CD14-positive monocyte (primary cell): ENCODE results near the gene TRAF3. TPM values are rescaled to one million over a fixed set of nuclear protein-coding genes. Genes with fewer than 3 reads are reported as not detected.

Source experiments
- DNase-seq, 3 donors: peaks; one replicate each; pipeline ENCODE4 v3.0.0-alpha.2; 2011 to 2022
- H2AFZ ChIP-seq: 2 replicates; pipeline ENCODE4 v1.6.0; 2012; ENCODE audit warnings: mild to moderate bottlenecking, low read depth, low read length, inconsistent platforms; ENCODE audit not compliant: insufficient read depth, poor library complexity, severe bottlenecking
- H3K27ac ChIP-seq, 2 donors: 1 replicate in 1 of 2; 2 replicates in 1 of 2; pipeline ENCODE4 v1.5.1; 2012 to 2013; ENCODE audit warnings: low read length in 2 of 2, control low read depth in 1 of 2, inconsistent platforms in 1 of 2, low read depth in 1 of 2, mild to moderate bottlenecking in 1 of 2
- H3K27me3 ChIP-seq, 2 donors: one replicate each; pipeline versions ENCODE4 v1.6.0 to v1.6.1; 2011 to 2013; ENCODE audit warnings: low read length in 2 of 2; ENCODE audit not compliant: control insufficient read depth in 2 of 2, insufficient read depth in 2 of 2
- H3K36me3 ChIP-seq, 2 donors: replicated peaks in 1 of 2; 1 replicate in 1 of 2; 2 replicates in 1 of 2; pipeline versions ENCODE4 v1.5.1 to v1.6.1; 2012 to 2013; ENCODE audit warnings: low read length in 2 of 2, control low read depth in 1 of 2, inconsistent platforms in 1 of 2, mild to moderate bottlenecking in 1 of 2; ENCODE audit not compliant: insufficient read depth in 2 of 2, control insufficient read depth in 1 of 2
- H3K4me1 ChIP-seq, 2 donors: 1 replicate in 1 of 2; 2 replicates in 1 of 2; pipeline versions ENCODE4 v1.5.1 to v1.6.1; 2012 to 2013; ENCODE audit warnings: low read length in 2 of 2, control low read depth in 1 of 2, inconsistent platforms in 1 of 2, mild to moderate bottlenecking in 1 of 2, moderate library complexity in 1 of 2; ENCODE audit not compliant: insufficient read depth in 2 of 2, control insufficient read depth in 1 of 2
- H3K4me2 ChIP-seq: replicated peaks from 2 replicates; pipeline ENCODE3; 2012; ENCODE audit warnings: low read length, moderate library complexity, mild to moderate bottlenecking; ENCODE audit not compliant: poor library complexity, severe bottlenecking; ENCODE audit errors: extremely low read depth
- H3K4me3 ChIP-seq, 3 experiments: fragments of 200-600 bp in 1 of 3; sonication (generic) in 1 of 3; replicated peaks in 1 of 3; 1 replicate in 2 of 3; 2 replicates in 1 of 3; pipeline ENCODE4 v1.5.1; 2011 to 2013; ENCODE audit warnings: low read length in 3 of 3, mild to moderate bottlenecking in 3 of 3, control low read depth in 2 of 3, low read depth in 2 of 3, inconsistent platforms in 1 of 3, moderate library complexity in 1 of 3
- H3K79me2 ChIP-seq: 2 replicates; pipeline ENCODE4 v1.6.0; 2012; ENCODE audit warnings: mild to moderate bottlenecking, control low read depth, inconsistent platforms, low read length, moderate library complexity; ENCODE audit not compliant: insufficient read depth
- H3K9ac ChIP-seq: 2 replicates; pipeline ENCODE4 v1.6.0; 2017; ENCODE audit warnings: low read length, mild to moderate bottlenecking; ENCODE audit not compliant: insufficient read depth, poor library complexity, severe bottlenecking
- H3K9me3 ChIP-seq, 2 donors: replicated peaks in 1 of 2; 1 replicate in 1 of 2; 2 replicates in 1 of 2; pipeline versions ENCODE4 v1.5.1 to v1.6.1; 2012 to 2013; ENCODE audit warnings: low read length in 2 of 2, control low read depth in 1 of 2; ENCODE audit not compliant: control insufficient read depth in 1 of 2, insufficient read depth in 1 of 2
- H4K20me1 ChIP-seq: 2 replicates; pipeline ENCODE4 v1.6.0; 2012; ENCODE audit warnings: mild to moderate bottlenecking, low read length, control low read depth, moderate library complexity; ENCODE audit not compliant: insufficient read depth
- H3K27ac Mint-ChIP-seq, 7 donors: one replicate each; pipeline ENCODE4 v1.8.0; 2020; ENCODE audit warnings: mild to moderate bottlenecking in 7 of 7, mixed read lengths in 7 of 7, moderate library complexity in 6 of 7, inconsistent platforms in 2 of 7
- H3K27me3 Mint-ChIP-seq, 3 donors: one replicate each; pipeline ENCODE4 v1.8.0; 2021 to 2022; ENCODE audit warnings: low read depth in 3 of 3, mild to moderate bottlenecking in 3 of 3, mixed read lengths in 3 of 3, moderate library complexity in 3 of 3, inconsistent platforms in 1 of 3
- H3K36me3 Mint-ChIP-seq, 2 donors: one replicate each; pipeline ENCODE4 v1.8.0; 2020; ENCODE audit warnings: mixed read lengths in 2 of 2, inconsistent platforms in 1 of 2, mild to moderate bottlenecking in 1 of 2
- H3K4me1 Mint-ChIP-seq: one replicate; pipeline ENCODE4 v1.8.0; 2020; ENCODE audit warnings: mild to moderate bottlenecking, mixed read lengths
- H3K4me3 Mint-ChIP-seq, 2 donors: one replicate each; pipeline ENCODE4 v1.8.0; 2020; ENCODE audit warnings: mild to moderate bottlenecking in 2 of 2, mixed read lengths in 2 of 2, moderate library complexity in 1 of 2
- H3K9me3 Mint-ChIP-seq, 7 donors: one replicate each; pipeline ENCODE4 v1.8.0; 2020 to 2022; ENCODE audit warnings: mixed read lengths in 7 of 7, mild to moderate bottlenecking in 6 of 7, moderate library complexity in 6 of 7, inconsistent platforms in 2 of 7
- WGBS: methylation state at CpG from one replicate; pipeline ENCODE4 v1.1.5; 2013; ENCODE audit warnings: missing lambda C conversion rate; ENCODE audit not compliant: insufficient coverage; 5-methylcytosine and 5-hydroxymethylcytosine counted together
- intact Hi-C, 2 donors: fragments of 100-400 bp; cut with micrococcal nuclease; formaldehyde crosslinking; loops; one replicate each; pipeline versions ENCODE4 v1.15.0 to v1.15.1; 2023
- polyA plus RNA-seq, 3 donors: library from polyadenylated mRNA; depleted of rRNA in 1 of 3; unstranded in 2 of 3; stranded (reverse) in 1 of 3; fragments of 300-500 nt in 2 of 3; fragments of >200 nt in 1 of 3; fragmentation: Illumina TruSeq in 2 of 3; gene quantifications; 1 replicate in 2 of 3; 2 replicates in 1 of 3; pipeline ENCODE4 v1.2.3, GENCODE V29; 2012 to 2021
- TF ChIP-seq, protein P1 (sequence below): fragments of 200-600 bp; IDR thresholded peaks from one replicate; pipeline ENCODE4 v1.8.0; 2022; ENCODE audit warnings: antibody characterized with exemption, mild to moderate bottlenecking

The TRAF3 gene
- polyA plus RNA-seq, 3 donors = 12.0 to 37.6 (median 17.3) TPM

DNA sequence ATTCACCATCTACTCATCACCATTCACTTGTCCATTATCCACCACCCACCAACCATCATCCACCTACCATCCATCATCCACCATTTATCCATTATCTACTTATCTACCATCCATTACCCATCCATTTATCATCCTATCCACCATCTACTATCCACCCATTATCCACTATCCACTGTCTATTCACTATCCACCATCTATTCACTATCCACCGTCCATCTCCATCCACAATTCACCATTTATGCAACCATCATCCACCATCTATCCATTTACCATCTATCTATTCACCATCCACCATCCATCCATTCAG, 143.7 kb downstream of the TRAF3 start:
- H3K4me3 ChIP-seq = no peak overlapping the region
- WGBS = 91% methylated on average over 1 of the region's 1 CpG
- H3K9ac ChIP-seq = no peak overlapping the region
- H3K36me3 ChIP-seq = no peaks in the 10 kb centered on the region
- peaks cover 3% of the 10 kb centered on the region for H3K4me1 Mint-ChIP-seq
- peaks cover 19 to 51% of the 10 kb centered on the region in 2 donors for H3K27me3 ChIP-seq
- H3K4me3 Mint-ChIP-seq = no peak overlapping the region
- intact Hi-C loops = no loop called here
- DNase-seq = no peak
- H3K36me3 Mint-ChIP-seq = no peaks in the 10 kb centered on the region
- H3K27ac Mint-ChIP-seq = no peak overlapping the region
- no peaks in the 10 kb centered on the region for H3K4me1 ChIP-seq
- TF ChIP-seq, protein P1, sequence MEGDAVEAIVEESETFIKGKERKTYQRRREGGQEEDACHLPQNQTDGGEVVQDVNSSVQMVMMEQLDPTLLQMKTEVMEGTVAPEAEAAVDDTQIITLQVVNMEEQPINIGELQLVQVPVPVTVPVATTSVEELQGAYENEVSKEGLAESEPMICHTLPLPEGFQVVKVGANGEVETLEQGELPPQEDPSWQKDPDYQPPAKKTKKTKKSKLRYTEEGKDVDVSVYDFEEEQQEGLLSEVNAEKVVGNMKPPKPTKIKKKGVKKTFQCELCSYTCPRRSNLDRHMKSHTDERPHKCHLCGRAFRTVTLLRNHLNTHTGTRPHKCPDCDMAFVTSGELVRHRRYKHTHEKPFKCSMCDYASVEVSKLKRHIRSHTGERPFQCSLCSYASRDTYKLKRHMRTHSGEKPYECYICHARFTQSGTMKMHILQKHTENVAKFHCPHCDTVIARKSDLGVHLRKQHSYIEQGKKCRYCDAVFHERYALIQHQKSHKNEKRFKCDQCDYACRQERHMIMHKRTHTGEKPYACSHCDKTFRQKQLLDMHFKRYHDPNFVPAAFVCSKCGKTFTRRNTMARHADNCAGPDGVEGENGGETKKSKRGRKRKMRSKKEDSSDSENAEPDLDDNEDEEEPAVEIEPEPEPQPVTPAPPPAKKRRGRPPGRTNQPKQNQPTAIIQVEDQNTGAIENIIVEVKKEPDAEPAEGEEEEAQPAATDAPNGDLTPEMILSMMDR = no peak
- H4K20me1 ChIP-seq = peaks cover 11% of the 10 kb centered on the region
- no peak overlapping the region for H3K27ac ChIP-seq
- peaks cover 0 to 13% of the 10 kb centered on the region in 2 donors for H3K9me3 ChIP-seq
- no peak overlapping the region for H2AFZ ChIP-seq
- no peak overlapping the region for H3K4me2 ChIP-seq
- H3K9me3 Mint-ChIP-seq = peaks cover 0 to 8% (median 0%) of the 10 kb centered on the region in 7 donors
- no peaks in the 10 kb centered on the region for H3K79me2 ChIP-seq
- H3K27me3 Mint-ChIP-seq = peaks cover 2 to 24% (median 12%) of the 10 kb centered on the region in 3 donors

DNA sequence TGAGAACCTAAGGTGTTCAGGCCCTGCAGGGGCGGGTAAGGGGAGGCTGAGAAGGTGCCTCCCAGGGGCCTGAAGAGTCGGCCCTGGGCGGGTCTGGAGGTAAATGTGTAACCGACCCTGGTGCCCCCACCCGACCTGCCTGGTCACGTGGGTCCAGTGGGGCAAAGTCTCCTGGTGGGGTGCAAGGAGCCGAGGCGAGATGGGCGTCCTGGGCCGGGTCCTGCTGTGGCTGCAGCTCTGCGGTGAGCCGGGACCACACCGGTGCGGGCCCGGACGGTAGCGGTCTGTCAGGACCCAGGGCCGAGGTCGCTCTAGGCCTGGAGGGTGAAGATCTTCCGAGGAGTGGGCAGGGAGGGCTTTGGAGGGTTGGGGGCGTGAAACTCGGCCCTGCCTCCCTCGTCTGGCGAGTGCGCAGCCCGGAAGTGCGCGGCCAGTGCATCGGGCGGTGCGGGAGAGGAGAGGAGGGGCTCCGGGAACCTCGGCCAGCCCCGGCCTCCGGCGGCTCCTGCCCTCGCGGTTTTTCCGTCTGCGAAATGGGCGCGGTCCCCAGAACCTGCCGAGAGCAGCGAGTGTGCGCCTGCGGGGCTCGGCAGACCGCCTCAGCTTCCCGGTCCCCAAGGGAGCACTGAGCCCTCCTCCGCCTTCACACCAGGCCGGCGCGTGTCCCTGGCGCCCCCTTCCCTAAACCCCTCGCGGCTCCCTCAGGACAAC, 145.4 kb downstream of the TRAF3 start, which contains the start of gene AMN:
AMN (plus strand) TSS at position 174 of the 711 bp plus-strand sequence; CDS start at position 200, 26 bp downstream.
- no peaks in the 10 kb centered on the region for H3K36me3 Mint-ChIP-seq
- H3K4me3 Mint-ChIP-seq = peak within 1 kb of the TSS in 1 of 2 donors; percentile 72
- Histone ChIP-seq H3K9ac (no peak within 1 kb of the TSS), H3K36me3 (no peaks in the 10 kb centered on the region), H2AFZ (no peak within 1 kb of the TSS), H3K79me2 (no peaks in the 10 kb centered on the region), H3K4me1 (peaks cover 1 to 2% of the 10 kb centered on the region in 2 donors), H3K4me2 (no peak within 1 kb of the TSS), H4K20me1 (peaks cover 7% of the 10 kb centered on the region), H3K27me3 (peaks cover 22 to 67% of the 10 kb centered on the region in 2 donors), H3K9me3 (peaks cover 0 to 13% of the 10 kb centered on the region in 2 donors), H3K4me3 (no peak within 1 kb of the TSS), H3K27ac (no peak within 1 kb of the TSS)
- TF ChIP-seq, protein P1 = no peak
- H3K27ac Mint-ChIP-seq = no peak within 1 kb of the TSS
- intact Hi-C loops = no loop called here
- peaks cover 0 to 8% (median 0%) of the 10 kb centered on the region in 7 donors for H3K9me3 Mint-ChIP-seq
- H3K27me3 Mint-ChIP-seq = peaks cover 15 to 39% (median 29%) of the 10 kb centered on the region in 3 donors
- no peak for DNase-seq
- peaks cover 6% of the 10 kb centered on the region for H3K4me1 Mint-ChIP-seq
- 11% methylated on average over 50 of the region's 56 CpGs for WGBS
